Keratinocyte (primary cell): Measurements from ENCODE around the gene HEATR9.

ENCODE experiments used
- EZH2 ChIP-seq: IDR thresholded peaks from one replicate; pipeline ENCODE4 v1.6.1; 2012; ENCODE audit warnings: inconsistent platforms, mild to moderate bottlenecking, low read length, moderate library complexity
- TF ChIP-seq, protein P1 (sequence below), 3 experiments: IDR thresholded peaks in 1 of 3; conservative IDR thresholded peaks in 1 of 3; optimal IDR thresholded peaks in 1 of 3; 2 replicates in 2 of 3; 3 replicates in 1 of 3; pipeline versions ENCODE3 to v1.5.1; 2011; ENCODE audit warnings: low read length in 3 of 3, mild to moderate bottlenecking in 3 of 3, moderate library complexity in 2 of 3, control low read depth in 1 of 3, inconsistent platforms in 1 of 3; ENCODE audit not compliant: insufficient read depth in 2 of 3; ENCODE audit errors: extremely low read depth in 1 of 3

DNA sequence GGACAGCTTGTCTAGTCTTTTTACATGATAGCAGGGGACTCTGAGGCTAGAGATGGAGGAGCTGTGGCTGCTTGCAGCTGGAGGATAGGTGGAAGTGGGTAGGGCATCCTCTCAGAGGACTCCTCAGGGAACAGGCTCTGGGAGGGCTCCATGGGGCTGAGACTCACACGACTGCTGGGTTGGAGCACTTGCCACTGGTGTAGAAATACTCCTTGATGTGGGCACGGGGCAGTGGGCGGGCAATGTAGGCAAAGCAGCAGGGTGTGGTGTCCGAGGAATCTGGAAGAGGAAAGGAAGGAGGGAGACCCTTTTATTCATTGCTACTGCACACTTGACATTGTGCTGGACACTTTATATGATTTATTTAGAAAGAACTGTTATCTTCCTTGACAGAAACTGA lies 9.7 kb upstream of the HEATR9 start:
- TF ChIP-seq, protein P1, sequence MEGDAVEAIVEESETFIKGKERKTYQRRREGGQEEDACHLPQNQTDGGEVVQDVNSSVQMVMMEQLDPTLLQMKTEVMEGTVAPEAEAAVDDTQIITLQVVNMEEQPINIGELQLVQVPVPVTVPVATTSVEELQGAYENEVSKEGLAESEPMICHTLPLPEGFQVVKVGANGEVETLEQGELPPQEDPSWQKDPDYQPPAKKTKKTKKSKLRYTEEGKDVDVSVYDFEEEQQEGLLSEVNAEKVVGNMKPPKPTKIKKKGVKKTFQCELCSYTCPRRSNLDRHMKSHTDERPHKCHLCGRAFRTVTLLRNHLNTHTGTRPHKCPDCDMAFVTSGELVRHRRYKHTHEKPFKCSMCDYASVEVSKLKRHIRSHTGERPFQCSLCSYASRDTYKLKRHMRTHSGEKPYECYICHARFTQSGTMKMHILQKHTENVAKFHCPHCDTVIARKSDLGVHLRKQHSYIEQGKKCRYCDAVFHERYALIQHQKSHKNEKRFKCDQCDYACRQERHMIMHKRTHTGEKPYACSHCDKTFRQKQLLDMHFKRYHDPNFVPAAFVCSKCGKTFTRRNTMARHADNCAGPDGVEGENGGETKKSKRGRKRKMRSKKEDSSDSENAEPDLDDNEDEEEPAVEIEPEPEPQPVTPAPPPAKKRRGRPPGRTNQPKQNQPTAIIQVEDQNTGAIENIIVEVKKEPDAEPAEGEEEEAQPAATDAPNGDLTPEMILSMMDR (optimal IDR thresholded peaks at IDR 0.05 in 1 of 3, IDR thresholded peaks at IDR 0.05 in 1 of 3, conservative IDR thresholded peaks at IDR 0.05 in 1 of 3; ENCODE audit: extremely low read depth in 1 of 3, insufficient read depth in 2 of 3, low read length in 3 of 3): no peak
- TF ChIP-seq EZH2: no peak
